ENCODE measurements around the gene DNAJC22. TPM values are rescaled to one million over a fixed set of nuclear protein-coding genes. Genes with fewer than 3 reads are reported as not detected.
"Not testable (repeated sequence)": the region's sequence is repeated elsewhere in the genome, so short reads cannot be mapped to it uniquely, and the experiment has no call there.

Gene DNAJC22
- total RNA-seq, 1 donor = not detected

DNA sequence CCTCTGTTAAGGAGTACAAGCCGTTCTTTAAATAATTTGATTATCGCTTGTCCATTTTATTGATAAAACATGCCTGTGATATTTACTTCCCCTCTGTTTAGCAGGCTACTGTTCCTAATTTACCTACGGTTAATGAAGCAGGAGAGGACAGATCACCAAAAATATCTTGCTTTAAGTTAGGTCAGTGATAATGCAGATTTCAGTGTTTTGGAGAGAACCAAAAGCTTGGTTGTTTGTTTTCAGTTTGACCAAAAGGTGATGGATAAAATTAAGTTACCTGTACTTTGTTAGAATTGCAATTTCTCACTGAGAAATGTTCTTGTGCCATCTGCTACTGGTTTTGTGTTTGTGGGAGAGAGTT, 21.5 kb downstream of the DNAJC22 start:
- no peaks in the 10 kb centered on the region for H3K27me3 ChIP-seq (ENCODE audit: insufficient read depth, low read length)
- no peaks in the 10 kb centered on the region for H3K9me3 ChIP-seq (ENCODE audit: low read depth, low read length)
- H3K4me1 ChIP-seq (ENCODE audit: insufficient read depth, low read length) = peaks cover 30% of the 10 kb centered on the region
- no peak overlapping the region for H3K4me3 ChIP-seq (ENCODE audit: low read length)

DNA sequence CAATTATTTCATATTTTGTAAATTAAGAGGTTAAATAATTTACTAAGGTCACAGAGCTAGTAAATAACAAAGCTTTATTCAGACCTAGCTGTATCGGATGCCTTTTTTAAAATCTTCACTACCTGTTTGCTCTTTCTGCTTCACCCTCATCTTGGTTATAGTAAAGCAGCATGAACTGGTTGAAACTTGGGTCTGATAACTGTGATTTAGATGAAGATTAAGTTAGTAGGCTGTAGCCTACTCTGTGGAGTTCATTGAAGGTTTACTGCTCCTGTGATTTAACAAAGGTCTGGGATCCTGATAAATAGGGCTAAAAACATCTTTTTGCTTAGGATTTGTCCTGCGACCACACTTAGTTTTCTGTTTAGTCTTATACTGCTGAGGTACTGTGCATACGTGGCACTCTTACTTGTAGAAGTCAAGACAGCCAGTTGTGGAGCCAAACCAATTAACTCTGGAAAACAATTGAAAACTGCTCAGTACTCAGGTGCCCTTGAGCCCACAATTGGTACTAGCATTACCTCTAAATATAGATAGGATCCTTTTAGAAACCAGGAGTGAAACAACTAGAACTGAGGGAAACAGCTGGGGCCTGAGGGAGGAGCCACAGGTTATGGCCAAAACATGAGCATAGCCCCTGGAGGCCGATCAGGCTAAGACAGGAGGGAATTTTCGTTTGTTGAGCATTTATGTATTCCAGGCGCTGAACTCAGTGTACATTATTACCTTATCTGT, 22.9 kb downstream of the DNAJC22 start:
- Histone ChIP-seq H3K4me3 (ENCODE audit: low read length) (no peak overlapping the region), H3K4me1 (ENCODE audit: insufficient read depth, low read length) (peaks cover 28% of the 10 kb centered on the region), H3K9me3 (ENCODE audit: low read depth, low read length) (no peaks in the 10 kb centered on the region), H3K27me3 (ENCODE audit: insufficient read depth, low read length) (no peaks in the 10 kb centered on the region)

DNA sequence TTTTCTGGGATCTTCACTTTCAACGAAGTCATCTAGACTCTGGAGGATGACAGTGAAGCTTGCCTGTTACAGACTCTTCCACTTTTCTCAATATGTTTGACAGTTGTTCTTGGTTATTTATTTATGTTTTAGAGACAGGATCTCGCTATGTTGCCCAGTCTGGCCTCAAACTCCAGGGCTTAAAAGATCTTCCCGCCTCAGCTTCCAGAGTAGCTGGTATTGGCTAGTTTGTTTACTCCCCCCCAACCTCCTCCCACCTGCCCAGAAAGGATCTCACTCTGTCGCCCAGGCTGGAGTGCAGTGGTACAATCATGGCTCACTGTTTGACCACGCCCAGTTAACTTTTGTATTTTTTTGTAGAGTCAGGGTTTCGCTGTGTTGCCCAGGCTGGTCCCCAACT, 23.9 kb downstream of the DNAJC22 start:
- Histone ChIP-seq H3K9me3 (ENCODE audit: low read depth, low read length) (no peaks in the 10 kb centered on the region), H3K27me3 (ENCODE audit: insufficient read depth, low read length) (no peaks in the 10 kb centered on the region), H3K4me1 (ENCODE audit: insufficient read depth, low read length) (peaks cover 19% of the 10 kb centered on the region), H3K4me3 (ENCODE audit: low read length) (no peak overlapping the region)

DNA sequence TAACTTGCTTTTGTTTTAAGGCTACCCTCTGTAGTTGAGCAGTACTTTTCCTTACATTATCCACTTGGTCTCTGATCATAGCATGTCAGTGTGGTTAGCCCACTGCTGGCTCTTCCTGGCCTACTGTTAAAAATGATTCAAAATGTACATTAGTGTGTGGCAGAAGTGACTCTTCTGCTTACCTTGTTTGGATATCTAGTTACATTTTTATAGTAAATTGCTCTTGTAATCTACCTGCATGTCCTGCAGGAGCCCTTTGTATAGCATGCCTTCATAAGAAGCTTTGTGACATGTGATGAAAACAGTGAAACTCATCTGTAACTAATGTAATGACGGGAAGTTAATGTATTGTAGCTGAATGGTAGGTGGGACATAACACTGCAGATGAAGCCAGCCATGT, 28.7 kb downstream of the DNAJC22 start:
- H3K9me3 ChIP-seq (ENCODE audit: low read depth, low read length) = no peaks in the 10 kb centered on the region
- H3K4me3 ChIP-seq (ENCODE audit: low read length) = no peak overlapping the region
- no peaks in the 10 kb centered on the region for H3K4me1 ChIP-seq (ENCODE audit: insufficient read depth, low read length)
- H3K27me3 ChIP-seq (ENCODE audit: insufficient read depth, low read length) = no peaks in the 10 kb centered on the region

DNA sequence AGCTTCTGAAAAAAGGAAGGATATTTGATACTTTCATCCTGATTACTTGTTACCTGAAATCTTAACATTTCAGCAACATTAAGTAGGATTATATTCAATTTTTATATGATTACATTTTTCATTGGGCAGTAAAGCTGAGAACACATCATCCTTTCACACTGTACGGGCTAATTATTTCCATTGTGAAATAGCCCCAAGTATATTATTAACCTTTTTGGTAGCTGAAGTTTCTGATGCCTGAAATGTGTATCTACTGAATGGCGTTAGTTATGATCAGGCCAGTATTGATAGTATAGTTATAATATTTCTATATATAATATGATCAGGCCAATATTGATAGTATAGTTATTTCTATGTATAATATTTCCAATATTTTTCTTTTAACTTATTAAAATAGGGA, 30.7 kb downstream of the DNAJC22 start:
- no peaks in the 10 kb centered on the region for H3K4me1 ChIP-seq (ENCODE audit: insufficient read depth, low read length)
- H3K4me3 ChIP-seq (ENCODE audit: low read length) = no peak overlapping the region
- H3K27me3 ChIP-seq (ENCODE audit: insufficient read depth, low read length) = no peaks in the 10 kb centered on the region
- H3K9me3 ChIP-seq (ENCODE audit: low read depth, low read length) = no peaks in the 10 kb centered on the region

DNA sequence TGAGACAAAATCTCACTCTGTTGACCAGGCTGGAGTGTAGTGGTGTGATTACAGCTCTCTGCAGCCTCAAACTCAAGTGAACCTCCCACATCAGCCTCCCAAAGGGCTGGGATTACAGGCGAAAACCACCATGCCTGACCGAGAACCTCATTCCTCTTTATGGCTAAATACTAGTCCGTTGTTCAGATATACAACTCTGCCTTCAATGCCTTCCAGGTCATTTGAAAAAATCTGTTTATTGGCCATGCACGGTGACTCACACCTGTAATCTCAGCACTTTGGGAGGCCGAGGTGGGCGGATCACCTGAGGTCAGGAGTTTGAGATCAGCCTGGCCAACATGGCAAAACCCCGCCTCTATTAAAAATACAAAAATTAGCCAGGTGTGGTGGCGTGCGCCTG, 33.5 kb downstream of the DNAJC22 start:
- H3K9me3 ChIP-seq (ENCODE audit: low read depth, low read length); H3K4me1 ChIP-seq (ENCODE audit: insufficient read depth, low read length); H3K27me3 ChIP-seq (ENCODE audit: insufficient read depth, low read length); H3K4me3 ChIP-seq (ENCODE audit: low read length): not testable (repeated sequence)

DNA sequence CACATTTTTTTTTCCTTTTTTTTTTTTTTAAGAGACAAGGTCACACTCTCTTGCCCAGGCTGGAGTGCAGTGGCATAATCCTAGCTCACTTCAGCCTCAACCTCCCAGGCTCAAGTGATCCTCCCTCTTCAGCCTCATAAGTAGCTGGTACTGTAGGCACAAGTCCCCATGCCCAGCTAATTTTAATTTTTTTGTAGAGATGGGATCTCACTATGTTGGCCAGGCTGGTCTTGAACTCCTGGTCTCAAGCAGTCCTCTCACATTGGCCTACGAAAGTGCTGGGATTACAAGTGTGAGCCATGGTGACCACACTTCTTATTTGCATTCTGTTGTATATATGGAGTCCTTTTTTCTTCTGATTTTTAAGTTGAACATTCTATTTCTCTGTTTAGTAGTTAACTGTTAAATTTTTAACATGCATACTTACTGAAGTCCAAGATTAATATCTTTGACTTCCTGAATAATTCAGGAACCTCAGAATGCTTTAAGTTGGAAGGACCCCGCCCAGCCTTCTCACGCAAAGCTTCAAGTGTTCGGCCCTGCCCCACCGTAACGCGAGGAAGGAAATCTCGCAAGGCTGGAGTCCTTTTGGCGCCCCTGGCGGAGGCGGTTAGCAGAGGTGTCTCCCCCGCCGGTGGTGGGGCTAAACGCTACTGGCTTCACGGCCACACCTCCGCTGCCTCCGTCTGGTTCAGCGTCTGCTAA, 42.1 kb downstream of the DNAJC22 start:
- H3K9me3 ChIP-seq (ENCODE audit: low read depth, low read length) = no peaks in the 10 kb centered on the region
- no peak overlapping the region for H3K4me3 ChIP-seq (ENCODE audit: low read length)
- no peaks in the 10 kb centered on the region for H3K27me3 ChIP-seq (ENCODE audit: insufficient read depth, low read length)
- H3K4me1 ChIP-seq (ENCODE audit: insufficient read depth, low read length) = peaks cover 10% of the 10 kb centered on the region

DNA sequence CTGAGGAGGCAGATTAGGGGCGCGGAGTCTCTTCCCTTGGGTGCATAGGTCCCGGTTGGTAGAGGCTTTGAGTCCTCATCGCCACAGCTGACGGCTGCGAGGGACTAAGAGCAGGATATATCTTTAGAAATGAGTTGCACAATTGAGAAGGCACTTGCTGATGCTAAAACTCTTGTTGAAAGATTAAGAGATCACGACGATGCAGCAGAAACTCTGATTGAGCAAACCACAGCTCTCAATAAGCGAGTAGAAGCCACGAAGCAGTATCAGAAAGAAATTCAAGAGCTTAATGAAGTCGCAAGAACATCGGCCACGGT, 42.7 kb downstream of the DNAJC22 start:
- Histone ChIP-seq H3K27me3 (ENCODE audit: insufficient read depth, low read length) (no peaks in the 10 kb centered on the region), H3K4me3 (ENCODE audit: low read length) (no peak overlapping the region), H3K4me1 (ENCODE audit: insufficient read depth, low read length) (peaks cover 10% of the 10 kb centered on the region), H3K9me3 (ENCODE audit: low read depth, low read length) (no peaks in the 10 kb centered on the region)

DNA sequence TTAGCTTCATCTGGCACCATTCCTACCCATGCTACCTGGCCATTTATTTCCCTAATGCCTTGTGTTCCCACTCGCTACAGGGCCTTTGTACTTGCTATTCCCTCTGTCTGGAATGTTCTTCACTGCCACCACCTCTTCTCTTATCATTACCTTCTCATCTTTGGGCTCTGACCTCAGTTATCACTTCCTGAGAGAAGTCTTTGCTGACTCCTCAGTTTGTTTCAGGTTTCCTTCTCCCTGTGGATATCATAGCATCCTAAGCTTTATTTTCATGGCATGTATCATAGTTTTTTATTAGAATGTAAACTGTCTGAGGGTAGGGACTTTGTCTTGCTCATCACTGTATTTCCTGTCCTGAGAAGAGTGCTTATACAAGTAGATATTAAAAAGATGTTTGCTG, 50.3 kb downstream of the DNAJC22 start:
- H3K4me3 ChIP-seq (ENCODE audit: low read length) = no peak overlapping the region
- no peaks in the 10 kb centered on the region for H3K27me3 ChIP-seq (ENCODE audit: insufficient read depth, low read length)
- no peaks in the 10 kb centered on the region for H3K4me1 ChIP-seq (ENCODE audit: insufficient read depth, low read length)
- no peaks in the 10 kb centered on the region for H3K9me3 ChIP-seq (ENCODE audit: low read depth, low read length)

DNA sequence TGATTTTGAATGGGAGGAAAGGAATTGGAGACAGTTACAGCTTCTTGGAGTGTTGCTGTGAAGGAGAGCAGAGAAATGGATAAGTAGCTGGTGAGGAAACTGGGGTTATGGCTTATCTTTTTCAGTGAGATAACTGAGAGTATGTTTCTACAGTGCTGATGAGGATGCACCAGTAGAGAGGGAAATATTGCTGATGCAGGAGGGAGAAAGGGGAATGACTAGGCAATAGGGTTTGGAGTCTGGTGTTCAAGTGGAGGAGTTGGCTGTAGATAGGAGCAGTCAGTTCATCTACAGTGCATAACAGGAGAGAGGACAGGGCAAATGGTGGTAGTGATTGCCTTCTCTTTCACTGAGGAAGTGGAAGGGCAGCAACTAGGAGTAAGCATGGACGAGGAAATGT, 53.6 kb downstream of the DNAJC22 start:
- Histone ChIP-seq H3K9me3 (ENCODE audit: low read depth, low read length) (no peaks in the 10 kb centered on the region), H3K4me1 (ENCODE audit: insufficient read depth, low read length) (no peaks in the 10 kb centered on the region), H3K4me3 (ENCODE audit: low read length) (no peak overlapping the region), H3K27me3 (ENCODE audit: insufficient read depth, low read length) (no peaks in the 10 kb centered on the region)

Other genes starting within 250 kb of the DNAJC22 start
- gene LMBR1L, start 236.0 kb upstream of the DNAJC22 start, total RNA-seq = 133 TPM
- 216 TPM for gene TUBA1B, start 215.5 kb upstream of the DNAJC22 start, total RNA-seq
- gene TUBA1A, start 157.8 kb upstream of the DNAJC22 start, total RNA-seq = 285 TPM
- 52.3 TPM for gene TUBA1C, start 81.8 kb upstream of the DNAJC22 start, total RNA-seq
- not detected for gene PRPH, start 51.7 kb upstream of the DNAJC22 start, total RNA-seq
- 0.31 TPM for gene TROAP, start 23.6 kb upstream of the DNAJC22 start, total RNA-seq
- gene C1QL4, start 9.7 kb upstream of the DNAJC22 start, total RNA-seq = 0.10 TPM
- 5.2 TPM for gene SPATS2, start 20.6 kb downstream of the DNAJC22 start, total RNA-seq
- 2.1 TPM for gene KCNH3, start 192.1 kb downstream of the DNAJC22 start, total RNA-seq
- 28.1 TPM for gene MCRS1, start 221.3 kb downstream of the DNAJC22 start, total RNA-seq